ENCODE data around the gene CA12.
"Not testable (repeated sequence)": the region's sequence is repeated elsewhere in the genome, so short reads cannot be mapped to it uniquely, and the experiment has no call there.

The CA12 gene

DNA sequence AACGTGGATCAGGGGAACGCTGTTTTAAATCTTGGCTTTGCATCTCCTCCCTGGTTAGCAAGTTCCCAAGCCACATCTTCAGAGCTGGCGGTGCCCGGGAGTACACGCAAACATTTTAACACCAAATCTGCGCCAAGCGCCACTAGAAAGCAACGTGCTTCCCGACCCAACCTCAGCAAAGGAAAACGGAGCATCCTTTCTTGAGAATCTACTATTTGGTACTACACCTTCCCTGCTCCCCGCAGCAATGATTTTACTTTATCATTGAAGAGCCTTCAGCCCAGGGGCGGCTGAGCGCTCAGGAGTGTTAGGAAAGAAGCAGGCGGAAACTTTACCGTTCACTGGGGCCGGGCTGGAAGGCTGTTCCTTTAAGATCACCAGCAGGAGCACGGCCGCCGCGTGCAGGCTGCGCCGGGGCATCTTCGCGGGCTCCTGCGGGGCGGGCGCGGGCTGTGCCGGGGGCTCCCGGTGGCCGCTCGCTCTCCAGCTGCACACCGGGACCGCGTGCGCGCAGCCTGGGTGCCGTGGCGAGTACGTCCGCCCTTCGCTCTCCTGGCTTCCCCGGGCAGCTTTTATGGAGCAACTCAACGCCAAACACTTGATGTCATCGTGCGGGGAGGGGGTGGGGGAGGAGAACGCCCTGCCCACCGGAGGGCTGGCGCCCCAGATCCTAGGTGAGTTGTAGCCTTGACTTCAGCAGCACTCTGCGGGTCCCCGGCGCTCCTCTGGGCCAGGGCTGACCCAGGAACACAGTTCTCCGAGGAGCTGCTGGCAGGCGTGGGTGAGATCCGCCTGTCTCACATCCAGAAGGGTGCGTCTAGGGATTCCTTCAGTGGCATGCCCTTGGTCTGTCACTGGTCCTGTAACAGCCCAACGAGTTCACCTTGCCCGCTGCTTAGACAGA, at the start of gene CA12:
Gene CA12 (minus strand): TSS at position 546 of the 904 bp plus-strand sequence. CDS start 126 bp downstream, at position 420.
- DNase-seq, result peak in 13 of 51 donors; percentile 16 to 46 (median 23)

GRCh38 chr15:63430766-63431451, 49.3 kb upstream of the CA12 start:
- no peak for DNase-seq

DNA sequence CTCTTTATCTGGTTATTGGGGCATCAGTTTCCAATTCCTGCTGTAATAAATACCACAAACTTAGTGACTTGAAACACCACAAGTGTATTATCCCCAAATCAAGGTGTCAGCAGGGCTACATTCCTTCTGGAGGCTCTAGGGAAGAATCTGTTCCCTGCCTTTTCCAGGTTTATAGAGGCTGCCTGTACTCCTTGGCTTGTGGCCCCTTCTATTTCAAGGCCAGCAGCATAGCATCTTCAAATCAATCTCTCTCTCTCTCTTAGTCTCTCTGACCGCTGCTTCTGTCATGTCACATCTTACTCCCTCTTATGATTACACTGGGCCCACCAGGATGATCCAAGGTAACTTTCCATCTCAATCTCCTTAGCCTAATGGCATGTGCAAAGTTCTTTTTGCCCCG, 44.9 kb upstream of the CA12 start:
- no peak for DNase-seq

- no peak for DNase-seq
Measured at GRCh38 chr15:63425426-63425985, 43.9 kb upstream of the CA12 start.

DNA sequence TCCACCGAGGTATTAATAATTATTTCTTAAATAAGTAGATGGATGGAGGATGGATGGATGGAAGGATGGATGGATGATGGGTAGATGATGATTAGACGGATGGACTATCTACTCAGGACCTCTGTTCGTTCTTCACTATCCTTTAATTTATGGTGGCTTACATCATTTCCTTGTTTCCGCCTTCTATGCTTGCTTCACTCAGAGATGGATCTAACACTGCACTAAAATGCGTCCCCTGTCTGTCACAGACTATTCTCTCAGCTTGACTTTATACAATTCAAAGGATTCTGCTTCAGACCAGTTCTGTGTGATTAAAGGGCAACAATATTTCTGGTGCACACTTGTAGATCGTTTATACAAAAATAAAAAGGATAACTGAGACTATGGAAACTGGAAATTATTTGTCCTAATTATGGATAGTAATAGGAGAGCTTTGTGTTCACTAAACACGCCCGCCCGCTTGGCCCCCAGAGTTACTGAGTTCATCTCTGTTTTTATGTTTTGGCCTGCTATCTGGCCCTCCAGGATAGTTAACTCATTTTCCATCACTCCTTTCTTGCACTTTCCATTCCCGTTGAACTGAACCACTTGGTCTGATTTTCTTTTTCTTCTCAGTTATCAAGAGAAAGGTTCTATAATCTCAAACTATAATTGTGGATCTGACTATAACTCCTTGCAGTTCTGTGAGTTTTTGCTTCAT, 41.4 kb upstream of the CA12 start:
- no peak for DNase-seq

DNA sequence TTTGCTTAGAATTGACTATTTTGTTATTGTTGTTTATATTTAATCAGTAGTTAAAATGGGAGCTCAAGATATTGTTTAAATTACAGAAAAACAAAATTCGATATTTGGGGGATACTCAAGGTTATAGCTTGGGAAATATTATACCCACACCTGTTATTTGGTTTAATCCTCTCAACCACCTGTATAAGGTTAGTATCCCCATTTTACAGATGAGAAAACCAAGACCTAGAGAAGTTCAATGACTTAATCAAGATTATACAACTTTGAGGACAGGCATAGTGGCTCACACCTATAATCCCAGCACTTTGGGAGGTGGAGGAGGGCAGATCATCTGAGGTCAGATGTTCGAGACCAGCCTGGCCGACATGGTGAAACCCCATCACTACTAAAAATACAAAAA, 39.8 kb upstream of the CA12 start:
- no peak for DNase-seq

- DNase-seq, result no peak
Measured at GRCh38 chr15:63420333-63420747, 38.7 kb upstream of the CA12 start.

GRCh38 chr15:63418811-63419210, 37.2 kb upstream of the CA12 start:
- DNase-seq, result no peak

DNA sequence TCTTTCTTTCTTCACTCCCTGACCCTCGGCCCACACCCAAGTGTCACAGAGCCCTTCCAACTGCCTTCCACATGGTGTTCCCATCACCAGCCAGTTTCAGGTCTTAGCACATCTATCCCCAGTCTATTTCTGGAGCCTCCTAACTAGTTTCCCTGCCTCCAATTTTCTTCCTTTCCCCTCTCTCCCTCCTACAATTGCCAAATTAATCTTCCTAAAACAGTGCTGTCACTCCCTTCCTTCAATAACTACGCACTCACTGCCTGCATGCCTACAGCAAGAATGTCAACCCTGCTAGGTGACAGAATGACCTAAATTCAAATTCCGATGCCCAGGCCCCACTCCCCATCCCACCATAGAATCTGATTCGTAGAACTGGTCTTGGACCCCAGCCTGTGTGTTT, 36.1 kb upstream of the CA12 start:
- no peak for DNase-seq

GRCh38 chr15:63417274-63417673, 35.6 kb upstream of the CA12 start:
- DNase-seq, result not testable (repeated sequence)

DNA sequence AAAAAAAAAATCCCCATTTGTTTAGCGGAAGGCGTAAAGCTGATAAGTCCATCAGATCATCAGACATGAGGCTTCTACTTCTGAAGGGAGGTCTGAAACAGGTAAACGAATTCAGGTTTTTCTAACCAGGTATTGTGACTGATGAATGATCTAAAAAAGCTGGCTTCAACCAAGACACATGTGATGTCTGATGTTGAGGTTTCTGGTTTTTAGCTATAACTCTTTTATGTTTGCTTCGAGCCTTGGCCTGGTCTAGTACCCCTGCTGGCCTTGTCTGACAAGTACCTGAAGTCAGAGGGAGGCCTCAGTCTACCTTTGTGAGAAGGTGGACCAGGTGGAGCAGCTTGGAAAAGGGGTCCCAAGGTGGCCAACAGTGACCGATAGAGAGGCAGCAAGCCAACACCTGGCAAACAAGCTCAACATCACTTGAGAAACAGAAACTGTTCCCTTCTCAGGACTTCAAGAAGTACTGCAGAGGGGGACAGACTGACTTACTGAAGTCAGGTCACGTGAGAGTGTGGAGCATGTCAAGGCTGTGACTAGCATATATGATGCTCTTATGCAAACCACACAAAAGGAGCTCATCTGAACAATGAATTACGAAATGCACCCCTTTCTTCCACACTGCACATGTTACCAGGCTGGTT, 33.0 kb upstream of the CA12 start:
- no peak for DNase-seq

- no peak for DNase-seq
Measured at GRCh38 chr15:63412551-63412950, 30.9 kb upstream of the CA12 start.

- DNase-seq, result peak in 1 of 51 donors; percentile 2
Measured at GRCh38 chr15:63411866-63412265, 30.2 kb upstream of the CA12 start.

DNA sequence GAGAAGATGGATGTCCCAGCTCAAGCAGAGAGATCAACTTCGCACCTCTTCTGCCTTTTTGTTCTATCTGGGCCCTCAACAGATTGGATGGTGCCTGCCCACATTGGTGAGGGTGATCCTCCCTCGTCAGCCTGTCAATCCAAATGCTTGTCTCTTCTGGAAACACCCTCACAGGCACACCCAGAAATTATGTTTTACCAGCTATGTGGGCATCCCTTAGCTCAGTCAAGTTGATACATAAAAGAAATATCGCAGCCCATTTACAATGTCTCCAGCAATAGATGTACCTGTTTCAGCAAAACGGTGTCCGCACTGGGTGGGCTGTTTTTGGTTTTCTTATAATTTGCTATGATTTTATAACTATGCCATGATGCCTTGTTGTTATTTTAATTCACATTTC, 27.5 kb upstream of the CA12 start:
- DNase-seq, result no peak

- DNase-seq, result no peak
Measured at GRCh38 chr15:63408524-63408923, 26.9 kb upstream of the CA12 start.

- no peak for DNase-seq
Measured at GRCh38 chr15:63407612-63408011, 26.0 kb upstream of the CA12 start.

GRCh38 chr15:63405683-63406390, 24.2 kb upstream of the CA12 start:
- DNase-seq, result no peak

DNA sequence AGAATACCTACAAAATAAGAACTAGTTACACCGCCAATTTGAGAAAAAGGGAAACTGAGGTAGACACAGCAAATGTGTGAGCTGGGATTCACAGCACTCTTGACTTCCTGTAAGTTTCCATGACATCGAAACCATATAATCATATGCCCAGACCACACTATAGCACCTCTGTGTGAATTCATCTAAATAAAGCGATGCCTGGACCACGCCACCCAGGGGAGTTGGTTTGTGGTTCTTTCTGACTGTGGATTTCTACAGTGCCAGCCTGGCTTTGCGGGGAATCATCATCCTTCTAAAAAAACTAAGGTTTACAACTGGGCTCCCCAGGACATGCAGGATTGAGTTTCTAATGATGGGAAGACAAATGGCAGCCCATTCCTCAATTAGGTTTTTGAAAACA, 23.5 kb upstream of the CA12 start:
- no peak for DNase-seq

DNA sequence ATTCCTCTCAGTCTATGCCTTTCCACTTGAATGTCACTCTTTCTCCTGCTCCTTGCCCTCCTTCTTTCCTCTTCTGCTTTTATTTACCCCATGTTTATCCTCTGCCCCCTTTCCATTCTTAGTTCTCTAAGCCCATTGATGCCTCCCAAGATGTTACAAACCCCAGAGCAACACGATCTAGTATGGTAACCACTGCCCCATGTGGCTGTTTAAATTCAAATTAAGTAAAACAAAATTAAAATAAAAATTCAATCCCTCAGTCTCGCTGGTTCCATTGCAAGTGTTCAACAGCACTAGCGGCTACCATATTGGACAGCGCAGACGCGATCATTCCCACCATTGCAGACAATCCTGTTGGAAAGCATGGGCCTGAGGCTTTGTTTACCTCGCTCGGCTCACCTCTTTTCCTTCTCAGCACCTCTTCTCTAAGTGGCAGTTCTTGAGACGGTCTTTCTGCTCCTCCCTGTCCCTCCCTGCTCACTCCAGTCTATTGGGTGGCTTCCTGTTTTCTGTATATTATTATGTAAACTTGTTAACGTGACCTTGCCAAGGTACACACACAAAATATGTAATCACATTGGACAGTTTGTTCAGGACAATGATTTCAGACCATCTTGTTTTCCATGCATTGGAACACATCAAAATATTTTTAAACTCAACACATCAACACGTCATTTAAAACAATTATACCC, 21.8 kb upstream of the CA12 start:
- DNase-seq, result no peak
